Measurements from ENCODE around the gene TNFAIP1. TPM values are rescaled to one million over a fixed set of nuclear protein-coding genes. Genes with fewer than 3 reads are reported as not detected.

TNFAIP1 gene
- total RNA-seq, 1 experiment from 2014 or later, result 21.3 TPM

- H3K4me1 Mint-ChIP-seq, result peaks cover 12% of the 10 kb centered on the region
- DNase-seq (ENCODE audit: low spot score) (no peak), ATAC-seq (no peak)
- TF ChIP-seq AR (CRISPR knock-in tag; IDR thresholded peaks at IDR 0.05), result no peak
- TF ChIP-seq ZNF671 (CRISPR knock-in tag; IDR thresholded peaks at IDR 0.05), result no peak
- no peak for TF ChIP-seq MAX (CRISPR knock-in tag; IDR thresholded peaks at IDR 0.05)
- TF ChIP-seq ZNF121 (CRISPR knock-in tag; IDR thresholded peaks at IDR 0.05), result no peak
- no peak for TF ChIP-seq NFATC4 (CRISPR knock-in tag; IDR thresholded peaks at IDR 0.05)
- no peak for TF ChIP-seq NR1H2 (CRISPR knock-in tag; IDR thresholded peaks at IDR 0.05)
- TF ChIP-seq ZBTB43 (CRISPR knock-in tag; IDR thresholded peaks at IDR 0.05), result no peak
- no peak overlapping the region for H3K27ac Mint-ChIP-seq
- ChIA-PET CTCF (no interaction called here), POLR2A (no interaction called here)
- no peak overlapping the region for H3K4me3 Mint-ChIP-seq
- H3K27me3 Mint-ChIP-seq (ENCODE audit: low read depth), result no peaks in the 10 kb centered on the region
- H3K36me3 Mint-ChIP-seq, result peaks cover 28% of the 10 kb centered on the region
- H3K9me3 Mint-ChIP-seq, result no peaks in the 10 kb centered on the region
Observed at GRCh38 chr17:28341516-28341915, 6.0 kb downstream of the TNFAIP1 start.

- POLR2A ChIA-PET, result interaction anchor here (0.5 kb wide), 1 partner anchor 57 kb away, joined by 4 read pairs; no protein-coding TSS in a partner anchor
- ATAC-seq (no peak), DNase-seq (ENCODE audit: low spot score) (no peak)
- H3K4me1 Mint-ChIP-seq, result peaks cover 6% of the 10 kb centered on the region; the same call in 1 of the 2 replicates
- TF ChIP-seq ZNF423 (CRISPR knock-in tag; IDR thresholded peaks at IDR 0.05), result no peak
- TF ChIP-seq ZNF317 (CRISPR knock-in tag; IDR thresholded peaks at IDR 0.05; ENCODE audit: borderline replicate concordance, low read depth), result no peak
- H3K27ac Mint-ChIP-seq, result no peak overlapping the region
- peaks cover 35% of the 10 kb centered on the region for H3K36me3 Mint-ChIP-seq
- H3K9me3 Mint-ChIP-seq, result no peaks in the 10 kb centered on the region
- no peaks in the 10 kb centered on the region for H3K27me3 Mint-ChIP-seq (ENCODE audit: low read depth)
- H3K4me3 Mint-ChIP-seq, result no peak overlapping the region
- CTCF ChIA-PET, result no interaction called here
Observed at GRCh38 chr17:28342313-28342712, 6.8 kb downstream of the TNFAIP1 start.

GRCh38 chr17:28343491-28343932 lies 8.0 kb downstream of the TNFAIP1 start:
- Mint-ChIP-seq H3K36me3 (peaks cover 40% of the 10 kb centered on the region), H3K27ac (no peak overlapping the region), H3K9me3 (no peaks in the 10 kb centered on the region), H3K27me3 (ENCODE audit: low read depth) (no peaks in the 10 kb centered on the region), H3K4me3 (no peak overlapping the region), H3K4me1 (peaks cover 6% of the 10 kb centered on the region; the same call in 1 of the 2 replicates)
- ChIA-PET CTCF (interaction anchor here (1.0 kb wide), 1 partner anchor 73 kb away, joined by 3 read pairs; no protein-coding TSS in a partner anchor), POLR2A (interaction anchor here (1.1 kb wide), 1 partner anchor 8 kb away, joined by 3 read pairs; the partner anchor contains the start of genes IFT20 and TNFAIP1)
- TF ChIP-seq CREM (CRISPR knock-in tag; IDR thresholded peaks at IDR 0.05), result no peak
- TF ChIP-seq E2F4 (CRISPR knock-in tag; IDR thresholded peaks at IDR 0.05; ENCODE audit: borderline replicate concordance, low read depth), result no peak
- TF ChIP-seq SOX15 (CRISPR knock-in tag; IDR thresholded peaks at IDR 0.05), result no peak
- no peak for TF ChIP-seq ZBTB43 (CRISPR knock-in tag; IDR thresholded peaks at IDR 0.05)
- TF ChIP-seq ZNF396 (CRISPR knock-in tag; IDR thresholded peaks at IDR 0.05; ENCODE audit: borderline replicate concordance), result no peak
- TF ChIP-seq ZNF281 (CRISPR knock-in tag; IDR thresholded peaks at IDR 0.05), result no peak
- TF ChIP-seq RORB (CRISPR knock-in tag; IDR thresholded peaks at IDR 0.05), result no peak
- TF ChIP-seq ETV6 (CRISPR knock-in tag; IDR thresholded peaks at IDR 0.05), result no peak
- TF ChIP-seq IRF2 (CRISPR knock-in tag; IDR thresholded peaks at IDR 0.05; ENCODE audit: borderline replicate concordance, low read depth), result no peak
- TF ChIP-seq HMGA2 (CRISPR knock-in tag; IDR thresholded peaks at IDR 0.05), result no peak
- TF ChIP-seq ATF3 (CRISPR knock-in tag; conservative IDR thresholded peaks at IDR 0.05), result no peak
- TF ChIP-seq E2F5 (CRISPR knock-in tag; IDR thresholded peaks at IDR 0.05), result no peak
- DNase-seq (ENCODE audit: low spot score), result no peak
- ATAC-seq, result no peak

Measured in WTC11 (cell line).